Stimulated activated CD8-positive, alpha-beta memory T cell treated with anti-CD3 and anti-CD28 coated beads, Interleukin-15, amount 100 ng/mL, for 48 hours (primary cell): ENCODE results near the gene KIAA0930.
"Not testable (repeated sequence)": the region's sequence is repeated elsewhere in the genome, so short reads cannot be mapped to it uniquely, and the experiment has no call there.

Experiments
- DNase-seq, 2 donors: peaks; one replicate each; pipeline ENCODE4 v3.0.0-alpha.2; 2020; ENCODE audit warnings: low read depth in 2 of 2

The KIAA0930 gene

GRCh38 chr22:45262931-45263462 is 22.3 kb upstream of the KIAA0930 start:
- no peak for DNase-seq

- no peak for DNase-seq
Measured at GRCh38 chr22:45262195-45262930, 21.7 kb upstream of the KIAA0930 start.

GRCh38 chr22:45261407-45262088 is 20.9 kb upstream of the KIAA0930 start:
- no peak for DNase-seq

- not testable (repeated sequence) for DNase-seq
Measured at GRCh38 chr22:45260395-45260759, 19.7 kb upstream of the KIAA0930 start.

GRCh38 chr22:45259754-45260394 is 19.2 kb upstream of the KIAA0930 start:
- no peak for DNase-seq

- DNase-seq = not testable (repeated sequence)
Measured at GRCh38 chr22:45257941-45258340, 17.2 kb upstream of the KIAA0930 start.

- DNase-seq = no peak
Measured at GRCh38 chr22:45254789-45255278, 14.1 kb upstream of the KIAA0930 start.

- DNase-seq = no peak
Measured at GRCh38 chr22:45254388-45254787, 13.7 kb upstream of the KIAA0930 start.

- no peak for DNase-seq
Measured at GRCh38 chr22:45253039-45253641, 12.4 kb upstream of the KIAA0930 start.

GRCh38 chr22:45251825-45252224 is 11.1 kb upstream of the KIAA0930 start:
- DNase-seq = no peak

- DNase-seq = no peak
Measured at GRCh38 chr22:45248832-45249561, 8.3 kb upstream of the KIAA0930 start.

GRCh38 chr22:45246060-45246985 is 5.6 kb upstream of the KIAA0930 start:
- DNase-seq = no peak

- no peak for DNase-seq
Measured at GRCh38 chr22:45244916-45245315, 4.2 kb upstream of the KIAA0930 start.

GRCh38 chr22:45242778-45243191 is 2.1 kb upstream of the KIAA0930 start:
- DNase-seq = no peak

- DNase-seq = no peak
Measured at GRCh38 chr22:45240104-45240809, 437 bp downstream of the KIAA0930 start.

- DNase-seq = no peak
Measured at GRCh38 chr22:45239681-45240051, 1.0 kb downstream of the KIAA0930 start.

GRCh38 chr22:45238957-45239680 is 1.6 kb downstream of the KIAA0930 start:
- no peak for DNase-seq

GRCh38 chr22:45238076-45238956 is 2.4 kb downstream of the KIAA0930 start:
- DNase-seq = no peak
